Measurements from ENCODE around the gene OSTN.

OSTN gene

GRCh38 chr3:191260431-191261303 is 61.6 kb downstream of the OSTN start:
- ATAC-seq (ENCODE audit: insufficient read depth, low read depth), result no peak
- Histone ChIP-seq H3K27ac (ENCODE audit: low read length) (no peak overlapping the region), H3K4me2 (ENCODE audit: insufficient read depth, low read length) (no peak overlapping the region), H3K4me3 (ENCODE audit: low read depth in 1 of 2, low read length in 2 of 2) (no peak overlapping the region), H3K9ac (ENCODE audit: low read depth, low read length) (no peak overlapping the region), H4K20me1 (ENCODE audit: insufficient read depth, low read length) (no peaks in the 10 kb centered on the region), H2AFZ (ENCODE audit: low read depth, low read length) (no peak overlapping the region), H3K79me2 (ENCODE audit: insufficient read depth, low read length) (no peaks in the 10 kb centered on the region), H3K27me3 (ENCODE audit: insufficient read depth, low read length, poor library complexity) (no peaks in the 10 kb centered on the region), H3K9me3 (ENCODE audit: insufficient read depth, low read length, severe bottlenecking) (no peaks in the 10 kb centered on the region), H3K36me3 (ENCODE audit: insufficient read depth, low read length) (no peaks in the 10 kb centered on the region), H3K4me1 (ENCODE audit: insufficient read depth, low read length) (no peaks in the 10 kb centered on the region)
- DNase-seq, result no peak
- no peak for TF ChIP-seq EZH2 (IDR thresholded peaks at IDR 0.05; ENCODE audit: borderline replicate concordance, low read depth, low read length, severe bottlenecking)
- TF ChIP-seq, protein P1, sequence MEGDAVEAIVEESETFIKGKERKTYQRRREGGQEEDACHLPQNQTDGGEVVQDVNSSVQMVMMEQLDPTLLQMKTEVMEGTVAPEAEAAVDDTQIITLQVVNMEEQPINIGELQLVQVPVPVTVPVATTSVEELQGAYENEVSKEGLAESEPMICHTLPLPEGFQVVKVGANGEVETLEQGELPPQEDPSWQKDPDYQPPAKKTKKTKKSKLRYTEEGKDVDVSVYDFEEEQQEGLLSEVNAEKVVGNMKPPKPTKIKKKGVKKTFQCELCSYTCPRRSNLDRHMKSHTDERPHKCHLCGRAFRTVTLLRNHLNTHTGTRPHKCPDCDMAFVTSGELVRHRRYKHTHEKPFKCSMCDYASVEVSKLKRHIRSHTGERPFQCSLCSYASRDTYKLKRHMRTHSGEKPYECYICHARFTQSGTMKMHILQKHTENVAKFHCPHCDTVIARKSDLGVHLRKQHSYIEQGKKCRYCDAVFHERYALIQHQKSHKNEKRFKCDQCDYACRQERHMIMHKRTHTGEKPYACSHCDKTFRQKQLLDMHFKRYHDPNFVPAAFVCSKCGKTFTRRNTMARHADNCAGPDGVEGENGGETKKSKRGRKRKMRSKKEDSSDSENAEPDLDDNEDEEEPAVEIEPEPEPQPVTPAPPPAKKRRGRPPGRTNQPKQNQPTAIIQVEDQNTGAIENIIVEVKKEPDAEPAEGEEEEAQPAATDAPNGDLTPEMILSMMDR (IDR thresholded peaks at IDR 0.05; ENCODE audit: borderline replicate concordance, extremely low read depth, low read length, poor library complexity, severe bottlenecking), result no peak

DNA sequence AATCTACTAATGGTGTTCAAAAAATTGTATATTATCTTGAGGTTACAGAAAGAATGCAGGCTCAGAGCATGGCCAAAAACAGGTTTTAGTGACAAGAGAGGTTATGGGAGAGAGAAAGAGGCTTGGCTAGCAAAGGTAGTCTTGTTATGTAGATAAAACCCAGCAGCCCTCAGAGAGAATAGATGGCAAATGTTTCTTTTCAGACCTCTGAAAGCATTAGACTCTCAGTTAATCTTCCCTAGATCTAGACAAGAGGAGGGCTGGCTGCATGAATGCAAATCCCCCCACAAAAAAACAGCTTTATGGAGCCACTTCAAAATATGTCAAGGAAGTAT is 62.2 kb downstream of the OSTN start:
- ATAC-seq (ENCODE audit: insufficient read depth, low read depth) (no peak), DNase-seq (no peak)
- Histone ChIP-seq H3K27ac (ENCODE audit: low read length) (no peak overlapping the region), H3K4me3 (ENCODE audit: low read depth in 1 of 2, low read length in 2 of 2) (no peak overlapping the region), H3K9me3 (ENCODE audit: insufficient read depth, low read length, severe bottlenecking) (no peaks in the 10 kb centered on the region), H3K4me2 (ENCODE audit: insufficient read depth, low read length) (no peak overlapping the region), H3K36me3 (ENCODE audit: insufficient read depth, low read length) (no peaks in the 10 kb centered on the region), H3K9ac (ENCODE audit: low read depth, low read length) (no peak overlapping the region), H3K4me1 (ENCODE audit: insufficient read depth, low read length) (no peaks in the 10 kb centered on the region), H3K27me3 (ENCODE audit: insufficient read depth, low read length, poor library complexity) (no peaks in the 10 kb centered on the region), H2AFZ (ENCODE audit: low read depth, low read length) (no peak overlapping the region), H3K79me2 (ENCODE audit: insufficient read depth, low read length) (no peaks in the 10 kb centered on the region), H4K20me1 (ENCODE audit: insufficient read depth, low read length) (no peaks in the 10 kb centered on the region)
- no peak for TF ChIP-seq EZH2 (IDR thresholded peaks at IDR 0.05; ENCODE audit: borderline replicate concordance, low read depth, low read length, severe bottlenecking)
- TF ChIP-seq, protein P1 (IDR thresholded peaks at IDR 0.05; ENCODE audit: borderline replicate concordance, extremely low read depth, low read length, poor library complexity, severe bottlenecking), result no peak

DNA sequence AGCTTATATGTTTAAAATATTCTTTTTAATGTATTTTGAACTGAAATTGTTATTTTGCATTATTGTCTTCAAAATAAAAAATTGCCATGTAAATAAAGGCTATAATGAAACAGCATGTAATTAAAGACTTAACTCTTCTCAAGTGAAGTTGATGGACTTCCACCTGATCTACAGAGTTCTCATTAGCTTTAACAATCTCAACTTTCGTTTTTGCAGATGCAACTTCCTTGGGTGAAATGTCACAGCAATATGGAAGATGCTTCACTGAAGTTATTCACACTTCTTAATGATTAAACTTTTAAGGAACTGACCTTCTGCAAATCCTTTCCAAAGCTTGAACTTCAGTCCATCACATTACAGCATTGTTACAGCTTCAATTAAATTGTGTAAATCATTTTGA is 63.6 kb downstream of the OSTN start:
- Histone ChIP-seq H3K4me1 (ENCODE audit: insufficient read depth, low read length) (no peaks in the 10 kb centered on the region), H3K36me3 (ENCODE audit: insufficient read depth, low read length) (no peaks in the 10 kb centered on the region), H3K27ac (ENCODE audit: low read length) (no peak overlapping the region), H3K27me3 (ENCODE audit: insufficient read depth, low read length, poor library complexity) (no peaks in the 10 kb centered on the region), H3K9ac (ENCODE audit: low read depth, low read length) (no peak overlapping the region), H3K79me2 (ENCODE audit: insufficient read depth, low read length) (no peaks in the 10 kb centered on the region), H2AFZ (ENCODE audit: low read depth, low read length) (no peak overlapping the region), H3K4me2 (ENCODE audit: insufficient read depth, low read length) (no peak overlapping the region), H3K9me3 (ENCODE audit: insufficient read depth, low read length, severe bottlenecking) (no peaks in the 10 kb centered on the region), H3K4me3 (ENCODE audit: low read depth in 1 of 2, low read length in 2 of 2) (no peak overlapping the region), H4K20me1 (ENCODE audit: insufficient read depth, low read length) (no peaks in the 10 kb centered on the region)
- no peak for TF ChIP-seq EZH2 (IDR thresholded peaks at IDR 0.05; ENCODE audit: borderline replicate concordance, low read depth, low read length, severe bottlenecking)
- TF ChIP-seq, protein P1 (IDR thresholded peaks at IDR 0.05; ENCODE audit: borderline replicate concordance, extremely low read depth, low read length, poor library complexity, severe bottlenecking), result no peak
- ATAC-seq (ENCODE audit: insufficient read depth, low read depth), result no peak
- DNase-seq, result no peak
